Measurements from ENCODE around the gene ANGPTL2.

DNA sequence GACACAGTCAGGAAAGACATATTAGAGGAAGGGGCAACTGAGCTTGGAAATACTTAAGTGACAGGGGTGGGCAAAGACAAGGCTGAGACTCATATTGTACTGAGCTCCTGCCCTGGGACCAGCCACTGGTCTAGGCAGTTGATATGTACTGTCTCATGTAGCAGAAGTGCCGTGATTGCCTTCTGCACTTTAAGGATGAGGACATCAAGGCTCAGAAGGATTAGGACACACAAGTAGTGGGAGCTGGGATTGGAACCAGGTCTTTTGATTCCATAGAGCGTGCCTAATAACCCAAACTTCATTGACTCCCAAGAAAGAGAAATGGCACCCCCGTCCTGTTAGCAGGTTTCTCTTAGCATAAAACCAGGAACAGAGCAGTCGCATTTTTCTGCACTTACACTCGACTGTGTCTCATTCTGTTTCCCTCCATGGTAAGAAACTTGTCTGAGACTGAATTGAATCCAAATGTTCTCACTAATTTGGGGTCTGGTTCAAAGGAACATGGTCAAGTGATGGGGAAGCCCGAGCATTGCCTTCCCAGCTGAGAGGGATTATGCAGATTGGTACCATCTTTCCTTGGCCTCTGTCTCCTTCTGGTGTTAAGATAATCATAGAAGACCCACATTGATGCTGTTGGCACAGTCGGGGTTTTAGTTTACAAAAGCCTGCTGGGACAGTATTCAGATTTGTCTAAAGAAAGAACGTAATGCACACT is 70.4 kb downstream of the ANGPTL2 start:
- TF ChIP-seq, protein P1, sequence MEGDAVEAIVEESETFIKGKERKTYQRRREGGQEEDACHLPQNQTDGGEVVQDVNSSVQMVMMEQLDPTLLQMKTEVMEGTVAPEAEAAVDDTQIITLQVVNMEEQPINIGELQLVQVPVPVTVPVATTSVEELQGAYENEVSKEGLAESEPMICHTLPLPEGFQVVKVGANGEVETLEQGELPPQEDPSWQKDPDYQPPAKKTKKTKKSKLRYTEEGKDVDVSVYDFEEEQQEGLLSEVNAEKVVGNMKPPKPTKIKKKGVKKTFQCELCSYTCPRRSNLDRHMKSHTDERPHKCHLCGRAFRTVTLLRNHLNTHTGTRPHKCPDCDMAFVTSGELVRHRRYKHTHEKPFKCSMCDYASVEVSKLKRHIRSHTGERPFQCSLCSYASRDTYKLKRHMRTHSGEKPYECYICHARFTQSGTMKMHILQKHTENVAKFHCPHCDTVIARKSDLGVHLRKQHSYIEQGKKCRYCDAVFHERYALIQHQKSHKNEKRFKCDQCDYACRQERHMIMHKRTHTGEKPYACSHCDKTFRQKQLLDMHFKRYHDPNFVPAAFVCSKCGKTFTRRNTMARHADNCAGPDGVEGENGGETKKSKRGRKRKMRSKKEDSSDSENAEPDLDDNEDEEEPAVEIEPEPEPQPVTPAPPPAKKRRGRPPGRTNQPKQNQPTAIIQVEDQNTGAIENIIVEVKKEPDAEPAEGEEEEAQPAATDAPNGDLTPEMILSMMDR (IDR thresholded peaks at IDR 0.05 in 4 of 5, conservative IDR thresholded peaks at IDR 0.05 in 1 of 5), result no peak
- no peak for TF ChIP-seq POLR2A (IDR thresholded peaks at IDR 0.05)

All from gastrocnemius medialis (tissue), 4 donors.